SK-N-SH treated with all-trans-retinoic acid at 6 μM for 48 hours (cell line): ENCODE results near the gene SMPD3.

Source experiments
- ARNTL ChIP-seq: fragments of 450-650 bp; formaldehyde crosslinking; IDR thresholded peaks from 2 replicates; pipeline ENCODE4 v1.5.0; 2020; ENCODE audit warnings: low read depth, mild to moderate bottlenecking, moderate library complexity, borderline replicate concordance
- GLIS3 ChIP-seq: fragments of 250-450 bp; sonication (Bioruptor Pico); IDR thresholded peaks from 2 replicates; pipeline ENCODE4 v1.5.0; 2020; ENCODE audit warnings: mild to moderate bottlenecking, moderate library complexity
- PPARA ChIP-seq: fragments of 250-450 bp; sonication (Bioruptor Pico); IDR thresholded peaks from 2 replicates; pipeline ENCODE4 v1.5.0; 2020; ENCODE audit warnings: mild to moderate bottlenecking, borderline replicate concordance
- TCF4 ChIP-seq: fragments of 250-450 bp; sonication (Bioruptor Pico); IDR thresholded peaks from 2 replicates; pipeline ENCODE4 v1.8.0; 2021; ENCODE audit warnings: mild to moderate bottlenecking, moderate library complexity, borderline replicate concordance
- ZFP3 ChIP-seq: fragments of 250-450 bp; sonication (Bioruptor Pico); IDR thresholded peaks from 2 replicates; pipeline ENCODE4 v1.5.0; 2020; ENCODE audit warnings: mild to moderate bottlenecking, moderate library complexity
- ZFP30 ChIP-seq: fragments of 450-650 bp; formaldehyde crosslinking; IDR thresholded peaks from 2 replicates; pipeline ENCODE4 v1.5.0; 2022; ENCODE audit warnings: mild to moderate bottlenecking, moderate library complexity
- ZNF565 ChIP-seq: fragments of 450-650 bp; formaldehyde crosslinking; conservative IDR thresholded peaks from 2 replicates; pipeline ENCODE4 v1.5.0; 2020; ENCODE audit warnings: low read depth, mild to moderate bottlenecking, moderate library complexity
- ZNF70 ChIP-seq: fragments of 450-650 bp; formaldehyde crosslinking; IDR thresholded peaks from 2 replicates; pipeline ENCODE4 v1.5.0; 2020; ENCODE audit warnings: mild to moderate bottlenecking, moderate library complexity
- TF ChIP-seq, protein P1 (sequence below): fragments of 250-450 bp; sonication (Bioruptor Pico); IDR thresholded peaks from 2 replicates; pipeline ENCODE4 v1.5.1; 2020; ENCODE audit warnings: low read depth, mild to moderate bottlenecking, moderate library complexity
- TF ChIP-seq, protein P2 (sequence below): fragments of 250-450 bp; sonication (Bioruptor Pico); IDR thresholded peaks from 2 replicates; pipeline ENCODE4 v1.8.0; 2020; ENCODE audit warnings: mild to moderate bottlenecking, moderate library complexity, borderline replicate concordance

DNA sequence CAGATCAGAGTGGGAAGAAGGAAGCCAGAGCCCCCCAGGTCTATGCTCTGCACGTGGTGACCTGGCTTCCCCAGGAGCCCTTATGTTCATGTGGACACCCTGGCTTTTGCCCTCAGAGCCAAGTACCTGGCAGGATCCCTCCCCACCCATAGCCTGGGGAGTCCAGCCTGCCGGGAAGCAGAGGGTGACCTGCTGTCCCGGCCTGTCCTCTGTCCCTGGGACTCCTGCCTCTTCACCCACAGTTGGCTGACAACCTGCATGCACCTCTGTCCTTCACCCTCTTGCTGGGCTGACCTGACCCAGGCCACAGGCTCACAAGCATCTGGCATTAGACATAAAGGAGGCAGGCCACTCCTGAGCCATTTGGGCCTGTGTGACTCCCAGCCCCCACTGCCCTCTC, 60.2 kb downstream of the SMPD3 start:
- TF ChIP-seq, protein P1, sequence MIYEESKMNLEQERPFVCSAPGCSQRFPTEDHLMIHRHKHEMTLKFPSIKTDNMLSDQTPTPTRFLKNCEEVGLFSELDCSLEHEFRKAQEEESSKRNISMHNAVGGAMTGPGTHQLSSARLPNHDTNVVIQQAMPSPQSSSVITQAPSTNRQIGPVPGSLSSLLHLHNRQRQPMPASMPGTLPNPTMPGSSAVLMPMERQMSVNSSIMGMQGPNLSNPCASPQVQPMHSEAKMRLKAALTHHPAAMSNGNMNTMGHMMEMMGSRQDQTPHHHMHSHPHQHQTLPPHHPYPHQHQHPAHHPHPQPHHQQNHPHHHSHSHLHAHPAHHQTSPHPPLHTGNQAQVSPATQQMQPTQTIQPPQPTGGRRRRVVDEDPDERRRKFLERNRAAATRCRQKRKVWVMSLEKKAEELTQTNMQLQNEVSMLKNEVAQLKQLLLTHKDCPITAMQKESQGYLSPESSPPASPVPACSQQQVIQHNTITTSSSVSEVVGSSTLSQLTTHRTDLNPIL (CRISPR knock-in tag), result no peak
- TF ChIP-seq, protein P2, sequence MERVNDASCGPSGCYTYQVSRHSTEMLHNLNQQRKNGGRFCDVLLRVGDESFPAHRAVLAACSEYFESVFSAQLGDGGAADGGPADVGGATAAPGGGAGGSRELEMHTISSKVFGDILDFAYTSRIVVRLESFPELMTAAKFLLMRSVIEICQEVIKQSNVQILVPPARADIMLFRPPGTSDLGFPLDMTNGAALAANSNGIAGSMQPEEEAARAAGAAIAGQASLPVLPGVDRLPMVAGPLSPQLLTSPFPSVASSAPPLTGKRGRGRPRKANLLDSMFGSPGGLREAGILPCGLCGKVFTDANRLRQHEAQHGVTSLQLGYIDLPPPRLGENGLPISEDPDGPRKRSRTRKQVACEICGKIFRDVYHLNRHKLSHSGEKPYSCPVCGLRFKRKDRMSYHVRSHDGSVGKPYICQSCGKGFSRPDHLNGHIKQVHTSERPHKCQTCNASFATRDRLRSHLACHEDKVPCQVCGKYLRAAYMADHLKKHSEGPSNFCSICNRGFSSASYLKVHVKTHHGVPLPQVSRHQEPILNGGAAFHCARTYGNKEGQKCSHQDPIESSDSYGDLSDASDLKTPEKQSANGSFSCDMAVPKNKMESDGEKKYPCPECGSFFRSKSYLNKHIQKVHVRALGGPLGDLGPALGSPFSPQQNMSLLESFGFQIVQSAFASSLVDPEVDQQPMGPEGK (CRISPR knock-in tag), result no peak
- no peak for TF ChIP-seq PPARA (CRISPR knock-in tag)
- no peak for TF ChIP-seq ZFP3 (CRISPR knock-in tag)
- no peak for TF ChIP-seq ZFP30 (CRISPR knock-in tag)
- no peak for TF ChIP-seq GLIS3
- no peak for TF ChIP-seq ZNF70 (CRISPR knock-in tag)
- no peak for TF ChIP-seq ZNF565 (CRISPR knock-in tag)
- no peak for TF ChIP-seq ARNTL
- TF ChIP-seq TCF4 (CRISPR knock-in tag), result no peak
